ENCODE results near the gene HRCT1. TPM values are rescaled to one million over a fixed set of nuclear protein-coding genes. Genes with fewer than 3 reads are reported as not detected.

The HRCT1 gene
- total and polyA plus RNA-seq, 9 donors: 0.48 to 8.1 (median 2.2) TPM; not detected in 1

DNA sequence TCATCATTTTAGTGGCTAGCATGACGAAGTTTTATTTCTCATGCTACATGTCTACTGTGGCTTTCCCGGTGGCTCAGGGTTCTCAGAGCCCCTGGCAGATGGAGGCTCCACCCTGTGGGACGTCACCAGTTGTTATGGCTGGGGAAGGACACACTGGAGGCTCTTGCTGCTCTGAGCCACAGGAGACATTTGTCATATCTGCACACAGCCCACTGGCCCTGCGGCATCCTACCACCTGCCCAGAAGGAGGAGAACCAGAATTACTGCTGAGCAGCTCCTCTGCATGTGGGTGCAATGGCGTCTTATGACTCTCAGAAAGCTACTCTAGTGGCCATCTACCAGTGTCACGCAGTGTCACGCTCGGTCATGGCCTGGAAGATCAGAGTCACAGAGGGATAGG, 42.4 kb upstream of the HRCT1 start:
- intact Hi-C loops (cut with DNase I): loop anchor here in 1 of 4 donors (10.0 kb wide), 1 partner anchor 79 kb away; no protein-coding TSS in a partner anchor
- DNase-seq: no peak
- 68 to 76% (median 72%) methylated on average over 8 of the region's 8 CpGs for WGBS, 3 donors

DNA sequence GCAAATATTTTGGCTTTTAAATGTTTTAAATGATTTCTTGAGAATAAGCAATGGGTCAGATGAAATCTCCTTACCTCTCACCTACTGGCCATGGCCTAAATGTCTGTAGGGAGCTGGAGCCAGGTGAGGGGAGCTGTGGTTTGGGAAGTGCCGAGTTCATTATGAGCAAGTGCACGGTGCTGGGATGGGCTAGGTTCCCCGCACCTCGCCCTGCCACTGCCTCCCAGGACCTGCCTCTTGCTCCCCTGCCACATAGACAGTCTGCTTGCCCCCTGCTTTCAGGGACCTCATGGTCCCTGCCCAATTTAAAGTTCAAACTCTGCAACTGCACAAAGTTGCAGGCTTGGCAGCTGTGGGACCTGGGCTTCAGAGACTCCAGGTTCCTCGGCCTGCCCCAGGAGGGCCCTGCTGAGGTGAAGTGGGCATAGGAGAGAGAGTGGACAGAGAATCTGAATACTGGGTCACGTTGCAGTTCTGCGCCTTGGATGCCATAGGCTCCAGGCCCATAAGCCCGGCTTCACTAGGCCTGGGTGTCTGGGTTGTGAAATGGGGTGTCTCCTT, 41.2 kb upstream of the HRCT1 start:
- Histone ChIP-seq H3K27me3 (no peaks in the 10 kb centered on the region), H3K4me1 (ENCODE audit: insufficient read depth) (no peaks in the 10 kb centered on the region), H3K4me3 (no peak overlapping the region), H3K36me3 (no peaks in the 10 kb centered on the region), H3K9me3 (no peaks in the 10 kb centered on the region), H3K27ac (no peak overlapping the region)
- 73 to 76% (median 75%) methylated on average over 8 of the region's 8 CpGs for WGBS, 3 donors
- TF ChIP-seq, protein P1, sequence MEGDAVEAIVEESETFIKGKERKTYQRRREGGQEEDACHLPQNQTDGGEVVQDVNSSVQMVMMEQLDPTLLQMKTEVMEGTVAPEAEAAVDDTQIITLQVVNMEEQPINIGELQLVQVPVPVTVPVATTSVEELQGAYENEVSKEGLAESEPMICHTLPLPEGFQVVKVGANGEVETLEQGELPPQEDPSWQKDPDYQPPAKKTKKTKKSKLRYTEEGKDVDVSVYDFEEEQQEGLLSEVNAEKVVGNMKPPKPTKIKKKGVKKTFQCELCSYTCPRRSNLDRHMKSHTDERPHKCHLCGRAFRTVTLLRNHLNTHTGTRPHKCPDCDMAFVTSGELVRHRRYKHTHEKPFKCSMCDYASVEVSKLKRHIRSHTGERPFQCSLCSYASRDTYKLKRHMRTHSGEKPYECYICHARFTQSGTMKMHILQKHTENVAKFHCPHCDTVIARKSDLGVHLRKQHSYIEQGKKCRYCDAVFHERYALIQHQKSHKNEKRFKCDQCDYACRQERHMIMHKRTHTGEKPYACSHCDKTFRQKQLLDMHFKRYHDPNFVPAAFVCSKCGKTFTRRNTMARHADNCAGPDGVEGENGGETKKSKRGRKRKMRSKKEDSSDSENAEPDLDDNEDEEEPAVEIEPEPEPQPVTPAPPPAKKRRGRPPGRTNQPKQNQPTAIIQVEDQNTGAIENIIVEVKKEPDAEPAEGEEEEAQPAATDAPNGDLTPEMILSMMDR (IDR thresholded peaks at IDR 0.05): no peak
- no peak for DNase-seq
- intact Hi-C loops (cut with DNase I): loop anchor here in 1 of 4 donors (10.0 kb wide), 1 partner anchor 80 kb away; no protein-coding TSS in a partner anchor

More for the DNA sequence above, 42.4 kb upstream of the HRCT1 start:
- no peaks in the 10 kb centered on the region for H3K36me3 ChIP-seq
- H3K27me3 ChIP-seq: no peaks in the 10 kb centered on the region
- no peaks in the 10 kb centered on the region for H3K4me1 ChIP-seq (ENCODE audit: insufficient read depth)
- TF ChIP-seq, protein P1 (IDR thresholded peaks at IDR 0.05): no peak
- H3K4me3 ChIP-seq: no peak overlapping the region
- H3K9me3 ChIP-seq: no peaks in the 10 kb centered on the region
- no peak overlapping the region for H3K27ac ChIP-seq

DNA sequence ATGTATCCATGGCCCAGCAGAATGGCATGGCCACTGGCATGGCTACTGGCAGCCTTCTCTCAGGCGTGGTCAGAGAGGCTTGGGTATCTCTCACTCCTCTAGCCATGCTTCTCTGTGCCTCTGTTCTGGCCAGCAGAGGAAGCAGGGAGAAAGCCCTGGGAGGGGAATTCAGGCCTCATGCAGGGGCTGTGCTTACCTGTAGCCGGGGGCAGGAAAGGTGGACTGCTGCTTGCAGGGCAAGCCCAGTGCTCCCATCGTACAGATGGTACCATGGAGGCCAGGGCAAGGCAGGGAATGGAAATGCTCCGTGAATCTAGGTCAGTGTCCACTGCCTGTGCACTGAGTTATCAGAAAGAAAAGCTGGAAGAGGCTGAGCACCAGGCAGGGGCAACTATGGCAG, 38.5 kb upstream of the HRCT1 start:
- intact Hi-C loops (cut with DNase I): loop anchor here in 1 of 4 donors (10.0 kb wide), 1 partner anchor 83 kb away; no protein-coding TSS in a partner anchor
- H3K27me3 ChIP-seq: no peaks in the 10 kb centered on the region
- H3K27ac ChIP-seq: no peak overlapping the region
- TF ChIP-seq POLR2A (IDR thresholded peaks at IDR 0.05) (no peak), EP300 (IDR thresholded peaks at IDR 0.05) (no peak)
- TF ChIP-seq, protein P1 (IDR thresholded peaks at IDR 0.05): no peak
- H3K4me3 ChIP-seq: no peak overlapping the region
- no peaks in the 10 kb centered on the region for H3K9me3 ChIP-seq
- H3K36me3 ChIP-seq: no peaks in the 10 kb centered on the region
- DNase-seq: no peak
- WGBS, 3 donors: 87 to 91% (median 90%) methylated on average over 4 of the region's 4 CpGs
- no peaks in the 10 kb centered on the region for H3K4me1 ChIP-seq (ENCODE audit: insufficient read depth)

DNA sequence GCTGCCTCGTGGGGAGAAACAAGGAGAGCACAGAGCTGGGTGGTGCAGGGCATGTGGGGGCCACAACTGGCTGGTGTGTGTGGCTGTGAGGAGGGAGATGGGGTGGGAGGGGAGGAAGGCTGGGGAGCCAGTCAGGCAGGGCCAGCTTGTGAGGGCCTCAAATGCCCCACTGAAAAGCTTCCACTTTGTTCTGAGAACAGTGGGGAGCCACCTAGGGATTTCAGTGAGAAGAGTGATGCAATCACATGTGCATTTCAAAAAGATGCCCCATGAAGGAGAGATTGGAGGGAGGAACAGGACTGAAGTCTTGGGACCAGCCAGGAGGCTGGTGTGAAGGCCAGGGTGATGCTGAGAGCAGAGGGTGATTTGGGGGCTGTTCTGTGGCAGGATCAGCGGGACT, 37.1 kb upstream of the HRCT1 start:
- Histone ChIP-seq H3K4me3 (no peak overlapping the region), H3K9me3 (no peaks in the 10 kb centered on the region), H3K36me3 (no peaks in the 10 kb centered on the region), H3K27ac (no peak overlapping the region), H3K4me1 (ENCODE audit: insufficient read depth) (no peaks in the 10 kb centered on the region), H3K27me3 (no peaks in the 10 kb centered on the region)
- TF ChIP-seq POLR2A (IDR thresholded peaks at IDR 0.05) (no peak), EP300 (IDR thresholded peaks at IDR 0.05) (no peak)
- TF ChIP-seq, protein P1 (IDR thresholded peaks at IDR 0.05): no peak
- intact Hi-C loops (cut with DNase I): loop anchor here in 1 of 4 donors (10.0 kb wide), 1 partner anchor 84 kb away; no protein-coding TSS in a partner anchor
- no peak for DNase-seq
- 59 to 74% (median 60%) methylated on average over 2 of the region's 2 CpGs for WGBS, 3 donors

All from ovary (tissue), 9 donors.